Psoas muscle (tissue), 8 donors: ENCODE results near the gene SEC61B. TPM values are rescaled to one million over a fixed set of nuclear protein-coding genes. Genes with fewer than 3 reads are reported as not detected.
"Not testable (repeated sequence)": the region's sequence is repeated elsewhere in the genome, so short reads cannot be mapped to it uniquely, and the experiment has no call there.

Source experiments
- ATAC-seq, 4 donors: fragments of 200-7000 bp; cut with Tn5 transposase; one replicate each; pipeline ENCODE4 v1.9.1; 2020; ENCODE audit warnings: moderate library complexity in 3 of 4, mild to moderate bottlenecking in 2 of 4
- DNase-seq, 2 donors: peaks; one replicate each; pipeline ENCODE4 v3.0.0-alpha.2; 2020
- H3K27ac ChIP-seq: fragments of 200-600 bp; one replicate; pipeline ENCODE4 v1.8.0; 2022
- H3K27me3 ChIP-seq, 3 donors: fragments of 200-600 bp in 1 of 3; one replicate each; pipeline versions ENCODE4 v1.6.1 to v1.8.0; 2013 to 2022; ENCODE audit warnings: low read length in 2 of 3, mild to moderate bottlenecking in 2 of 3, moderate library complexity in 1 of 3; ENCODE audit not compliant: insufficient read depth in 3 of 3
- H3K36me3 ChIP-seq, 2 donors: fragments of 200-600 bp in 1 of 2; one replicate each; pipeline versions ENCODE4 v1.6.1 to v1.8.0; 2013 to 2022; ENCODE audit warnings: low read depth in 1 of 2, mild to moderate bottlenecking in 1 of 2, moderate library complexity in 1 of 2; ENCODE audit not compliant: insufficient read depth in 1 of 2
- H3K4me1 ChIP-seq: fragments of 200-600 bp; one replicate; pipeline ENCODE4 v1.8.0; 2022
- H3K4me3 ChIP-seq: fragments of 200-600 bp; one replicate; pipeline ENCODE4 v1.8.0; 2022; ENCODE audit warnings: mild to moderate bottlenecking
- H3K9me3 ChIP-seq: fragments of 200-600 bp; one replicate; pipeline ENCODE4 v1.8.0; 2022
- CTCF ChIP-seq: fragments of 200-600 bp; IDR thresholded peaks from one replicate; pipeline ENCODE4 v1.8.0; 2022; ENCODE audit warnings: antibody characterized with exemption
- WGBS, 3 donors: extraction: QIAGEN DNeasy Blood & Tissue Kit; methylation state at CpG; one replicate each; pipeline versions ENCODE4 v1.1.6 to v1.1.7; 2013; 5-methylcytosine and 5-hydroxymethylcytosine counted together
- intact Hi-C, 2 donors: fragments of 100-400 bp; cut with DNase I; formaldehyde crosslinking; loops; one replicate each; pipeline versions ENCODE4 v1.11.0 to v1.14.2; 2022
- polyA plus RNA-seq, 3 donors: library from polyadenylated mRNA; stranded (reverse); fragments of 200-250 nt; gene quantifications; one replicate each; pipeline ENCODE4 v1.2.3, GENCODE V29; 2013
- total RNA-seq, 4 donors: library from RNA; stranded (reverse); fragmentation: NEBNext Ultra II Directional in 2 of 4; extraction: Animal tissue kit (Norgen Biotek cat#: 25700) in 2 of 4; gene quantifications; one replicate each; pipeline versions ENCODE4 v1.2.1 to v1.2.4, GENCODE V29; 2021 to 2023
- donor health status: healthy with polysubstance abuse.
- donor health status: DM: no; HTN: no; CAD: no; lungs with moderate emphysema.
- donor health status: Bipolar disorder and iron deficiency.
- donor health status: healthy.
- donor health status: DM: yes; HTN: yes; CAD: no.
- donor health status: DM: no; HTN: no; CAD: no.
- donor health status: DM: no; HTN: no; CAD: no.
- donor health status: DM: yes; HTN: yes; CAD: no.

Gene SEC61B
- total and polyA plus RNA-seq, 7 donors, result 17.5 to 145 (median 49.6) TPM

- Histone ChIP-seq H3K4me1 (peaks cover 16% of the 10 kb centered on the region), H3K36me3 (peaks cover 10 to 43% of the 10 kb centered on the region in 2 donors), H3K27me3 (no peaks in the 10 kb centered on the region), H3K27ac (no peak overlapping the region), H3K9me3 (no peaks in the 10 kb centered on the region), H3K4me3 (no peak overlapping the region)
- intact Hi-C loops, result no loop called here
- TF ChIP-seq CTCF, result no peak
- DNase-seq (no peak), ATAC-seq (no peak)
- 85 to 88% (median 87%) methylated on average over 7 of the region's 7 CpGs for WGBS, 3 donors
Measured at GRCh38 chr9:99235926-99236634, 14.0 kb downstream of the SEC61B start.

- DNase-seq, result no peak
- intact Hi-C loops, result no loop called here
- Histone ChIP-seq H3K27ac (no peak overlapping the region), H3K9me3 (no peaks in the 10 kb centered on the region), H3K27me3 (no peaks in the 10 kb centered on the region), H3K36me3 (peaks cover 8 to 31% of the 10 kb centered on the region in 2 donors), H3K4me3 (no peak overlapping the region), H3K4me1 (peaks cover 16% of the 10 kb centered on the region)
- no peak for TF ChIP-seq CTCF
- ATAC-seq, result no peak
Measured at GRCh38 chr9:99237356-99237755, 15.3 kb downstream of the SEC61B start.

GRCh38 chr9:99237849-99238248, 15.8 kb downstream of the SEC61B start:
- H3K4me3 ChIP-seq, H3K27me3 ChIP-seq, intact Hi-C loops, H3K9me3 ChIP-seq, ATAC-seq, H3K27ac ChIP-seq, DNase-seq: not testable (repeated sequence)
- H3K4me1 ChIP-seq, result peaks cover 16% of the 10 kb centered on the region
- H3K36me3 ChIP-seq, result peaks cover 3 to 27% of the 10 kb centered on the region in 2 donors
- WGBS, 3 donors, result 93 to 99% (median 96%) methylated on average over 4 of the region's 4 CpGs

GRCh38 chr9:99238331-99238730, 16.2 kb downstream of the SEC61B start:
- intact Hi-C loops, result no loop called here
- no peak overlapping the region for H3K27ac ChIP-seq
- TF ChIP-seq CTCF, result no peak

GRCh38 chr9:99239341-99240060, 17.4 kb downstream of the SEC61B start:
- Histone ChIP-seq H3K9me3 (no peaks in the 10 kb centered on the region), H3K27me3 (no peaks in the 10 kb centered on the region), H3K4me1 (peaks cover 13% of the 10 kb centered on the region), H3K4me3 (no peak overlapping the region), H3K36me3 (peaks cover 3 to 16% of the 10 kb centered on the region in 2 donors), H3K27ac (peak overlapping the region; percentile 32)
- intact Hi-C loops, result no loop called here
- no peak for TF ChIP-seq CTCF
- no peak for DNase-seq
- 45 to 57% (median 48%) methylated on average over 6 of the region's 6 CpGs for WGBS, 3 donors
- peak; percentile 84 to 94 (median 93) for ATAC-seq

More at GRCh38 chr9:99238331-99238730, 16.2 kb downstream of the SEC61B start:
- ATAC-seq, result no peak
- DNase-seq, result no peak
- H3K27me3 ChIP-seq, result no peaks in the 10 kb centered on the region
- no peaks in the 10 kb centered on the region for H3K9me3 ChIP-seq
- peaks cover 0 to 22% of the 10 kb centered on the region in 2 donors for H3K36me3 ChIP-seq
- peaks cover 16% of the 10 kb centered on the region for H3K4me1 ChIP-seq
- H3K4me3 ChIP-seq, result no peak overlapping the region
